Measurements from ENCODE around the gene LAMA3.

DNA sequence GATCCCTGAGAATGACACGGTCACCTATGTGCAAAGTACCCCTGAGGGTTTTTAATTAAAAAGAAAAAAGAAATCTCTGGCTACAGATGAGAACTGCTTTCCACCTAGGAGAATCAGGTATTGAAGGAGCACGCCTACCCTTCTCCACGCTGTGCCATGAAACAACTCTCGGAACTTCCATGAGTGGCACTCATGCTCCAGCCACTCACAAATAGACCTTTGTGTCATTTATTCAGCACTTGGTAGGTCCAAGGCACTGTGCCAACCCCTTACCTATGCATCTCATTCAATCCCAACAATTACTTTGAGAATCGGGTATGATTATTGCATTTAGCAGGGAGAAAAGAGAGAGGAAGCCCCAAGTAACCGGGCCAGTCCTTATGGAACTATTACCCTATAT, 280.4 kb downstream of the LAMA3 start:
- TF ChIP-seq, protein P1, sequence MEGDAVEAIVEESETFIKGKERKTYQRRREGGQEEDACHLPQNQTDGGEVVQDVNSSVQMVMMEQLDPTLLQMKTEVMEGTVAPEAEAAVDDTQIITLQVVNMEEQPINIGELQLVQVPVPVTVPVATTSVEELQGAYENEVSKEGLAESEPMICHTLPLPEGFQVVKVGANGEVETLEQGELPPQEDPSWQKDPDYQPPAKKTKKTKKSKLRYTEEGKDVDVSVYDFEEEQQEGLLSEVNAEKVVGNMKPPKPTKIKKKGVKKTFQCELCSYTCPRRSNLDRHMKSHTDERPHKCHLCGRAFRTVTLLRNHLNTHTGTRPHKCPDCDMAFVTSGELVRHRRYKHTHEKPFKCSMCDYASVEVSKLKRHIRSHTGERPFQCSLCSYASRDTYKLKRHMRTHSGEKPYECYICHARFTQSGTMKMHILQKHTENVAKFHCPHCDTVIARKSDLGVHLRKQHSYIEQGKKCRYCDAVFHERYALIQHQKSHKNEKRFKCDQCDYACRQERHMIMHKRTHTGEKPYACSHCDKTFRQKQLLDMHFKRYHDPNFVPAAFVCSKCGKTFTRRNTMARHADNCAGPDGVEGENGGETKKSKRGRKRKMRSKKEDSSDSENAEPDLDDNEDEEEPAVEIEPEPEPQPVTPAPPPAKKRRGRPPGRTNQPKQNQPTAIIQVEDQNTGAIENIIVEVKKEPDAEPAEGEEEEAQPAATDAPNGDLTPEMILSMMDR (IDR thresholded peaks at IDR 0.05), result no peak
- TF ChIP-seq POLR2AphosphoS5 (IDR thresholded peaks at IDR 0.05; ENCODE audit: insufficient read depth in 1 of 2, low read depth in 1 of 2) (no peak), POLR2A (IDR thresholded peaks at IDR 0.05) (no peak)
